ENCODE measurements around the gene HYPK. TPM values are rescaled to one million over a fixed set of nuclear protein-coding genes. Genes with fewer than 3 reads are reported as not detected.
"Not testable (repeated sequence)": the region's sequence is repeated elsewhere in the genome, so short reads cannot be mapped to it uniquely, and the experiment has no call there.

The HYPK gene
- total RNA-seq, 1 experiment from 2014 or later = 8.6 TPM

DNA sequence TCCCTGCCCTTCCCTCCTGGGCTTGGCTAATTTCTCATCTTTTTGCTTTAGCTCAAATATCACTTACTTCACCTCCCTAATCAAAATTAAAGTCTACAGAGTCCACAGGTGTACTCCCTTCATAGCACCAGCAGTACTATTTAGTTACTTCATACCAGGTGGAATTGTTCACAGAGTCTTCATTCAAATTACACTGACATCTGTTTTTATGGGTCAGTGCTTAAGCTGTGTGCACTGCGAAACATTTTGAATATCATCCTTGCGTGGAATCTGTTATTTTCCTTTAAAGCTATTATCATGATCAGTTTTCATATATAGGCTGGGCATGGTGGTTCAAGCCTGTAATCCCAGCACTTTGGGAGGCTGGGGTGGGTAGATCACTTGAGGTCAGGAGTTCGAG lies 11.0 kb upstream of the HYPK start:
- Histone ChIP-seq H3K4me3 (ENCODE audit: insufficient read depth, low read depth, low read length) (no peak overlapping the region), H3K36me3 (replicated peaks; ENCODE audit: control insufficient read depth, insufficient read depth, low read length) (peaks cover 11% of the 10 kb centered on the region), H3K27me3 (ENCODE audit: control insufficient read depth, insufficient read depth, low read length) (no peaks in the 10 kb centered on the region)
- DNase-seq = no peak

DNA sequence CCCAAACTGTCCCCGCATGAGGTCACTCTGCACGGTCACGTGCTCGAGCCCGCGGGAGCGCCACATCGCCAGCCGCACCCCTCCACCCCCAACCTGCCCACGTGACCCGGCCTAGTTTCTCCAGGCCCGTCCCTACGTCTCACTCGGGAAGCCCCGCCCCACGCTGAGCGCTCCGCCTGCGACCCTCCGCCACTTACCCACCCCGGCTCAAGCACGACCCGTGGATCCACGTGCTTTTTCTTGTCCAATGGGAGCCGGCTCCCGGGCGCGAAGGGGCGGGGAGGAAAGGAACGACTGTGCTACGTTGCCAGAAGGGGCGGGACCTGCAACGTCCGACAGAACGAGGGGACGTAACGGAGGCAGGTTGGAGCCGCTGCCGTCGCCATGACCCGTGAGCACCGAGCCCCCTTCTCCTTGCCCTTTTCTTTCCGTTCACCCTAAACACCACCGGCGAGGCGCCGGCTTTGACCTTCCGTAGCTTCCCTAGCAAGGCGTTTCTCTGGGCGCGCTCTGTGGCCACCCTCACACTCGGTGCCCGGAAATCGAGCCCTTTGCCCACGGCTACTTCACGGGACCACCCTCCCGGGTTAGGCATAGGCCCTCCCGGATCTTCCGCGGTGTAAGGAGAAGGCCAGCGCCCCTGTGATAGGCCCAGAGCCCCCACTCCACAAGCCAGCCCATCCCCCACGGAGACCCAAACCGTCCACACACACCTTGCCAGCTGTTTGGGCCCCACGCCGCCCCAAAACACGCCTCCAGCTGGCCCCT lies 8.2 kb upstream of the HYPK start, which contains the start of gene SERF2:
Gene SERF2, plus strand, starts transcription at position 328 of the 768 bp plus-strand sequence. Its CDS starts 57 bp downstream, at position 385.
- peak within 1 kb of the TSS; percentile 99 for H3K4me3 ChIP-seq (ENCODE audit: insufficient read depth, low read depth, low read length)
- DNase-seq = peak; percentile 100
- no peaks in the 10 kb centered on the region for H3K27me3 ChIP-seq (ENCODE audit: control insufficient read depth, insufficient read depth, low read length)
- H3K36me3 ChIP-seq (replicated peaks; ENCODE audit: control insufficient read depth, insufficient read depth, low read length) = peaks cover 22% of the 10 kb centered on the region

DNA sequence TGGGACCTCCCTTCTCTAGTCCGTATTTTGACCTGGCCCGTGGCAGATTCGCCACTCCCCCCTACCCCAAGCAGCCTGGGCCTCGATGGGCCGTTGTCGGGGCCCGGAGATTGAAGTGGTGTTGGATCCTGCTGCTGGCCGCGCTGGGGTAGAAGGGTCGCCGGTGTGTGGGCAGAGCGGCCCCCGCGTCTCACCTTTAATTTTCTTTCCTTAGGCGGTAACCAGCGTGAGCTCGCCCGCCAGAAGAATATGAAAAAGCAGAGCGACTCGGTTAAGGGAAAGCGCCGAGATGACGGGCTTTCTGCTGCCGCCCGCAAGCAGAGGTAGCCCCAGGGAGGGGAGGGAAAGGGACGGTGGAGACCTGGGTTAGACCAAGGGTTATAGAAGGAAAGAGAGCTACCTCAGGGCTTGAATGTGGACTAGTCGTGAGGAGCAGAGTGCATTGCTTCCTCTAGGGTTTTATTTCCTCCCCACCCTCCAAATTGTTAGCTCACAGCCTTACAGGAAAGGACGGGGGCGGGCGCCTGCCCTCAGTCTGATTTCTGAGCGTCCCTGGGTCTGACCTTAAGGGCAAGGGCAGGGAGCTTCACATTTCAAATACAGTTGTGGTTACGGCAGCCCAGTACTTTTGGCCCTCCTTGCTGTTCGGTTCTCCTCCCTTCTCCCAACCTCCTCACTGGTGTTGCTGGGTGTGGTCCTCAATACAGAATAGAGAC lies 7.5 kb upstream of the HYPK start:
- DNase-seq = peak; percentile 61
- H3K4me3 ChIP-seq (ENCODE audit: insufficient read depth, low read depth, low read length) = peak overlapping the region; percentile 99
- H3K27me3 ChIP-seq (ENCODE audit: control insufficient read depth, insufficient read depth, low read length) = no peaks in the 10 kb centered on the region
- H3K36me3 ChIP-seq (replicated peaks; ENCODE audit: control insufficient read depth, insufficient read depth, low read length) = peaks cover 22% of the 10 kb centered on the region

DNA sequence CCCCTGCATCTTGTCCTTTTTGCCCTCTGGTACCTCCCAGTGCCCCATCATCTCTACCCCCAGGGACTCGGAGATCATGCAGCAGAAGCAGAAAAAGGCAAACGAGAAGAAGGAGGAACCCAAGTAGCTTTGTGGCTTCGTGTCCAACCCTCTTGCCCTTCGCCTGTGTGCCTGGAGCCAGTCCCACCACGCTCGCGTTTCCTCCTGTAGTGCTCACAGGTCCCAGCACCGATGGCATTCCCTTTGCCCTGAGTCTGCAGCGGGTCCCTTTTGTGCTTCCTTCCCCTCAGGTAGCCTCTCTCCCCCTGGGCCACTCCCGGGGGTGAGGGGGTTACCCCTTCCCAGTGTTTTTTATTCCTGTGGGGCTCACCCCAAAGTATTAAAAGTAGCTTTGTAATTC lies 6.8 kb upstream of the HYPK start:
- Histone ChIP-seq H3K27me3 (ENCODE audit: control insufficient read depth, insufficient read depth, low read length) (no peaks in the 10 kb centered on the region), H3K4me3 (ENCODE audit: insufficient read depth, low read depth, low read length) (no peak overlapping the region), H3K36me3 (replicated peaks; ENCODE audit: control insufficient read depth, insufficient read depth, low read length) (peaks cover 22% of the 10 kb centered on the region)
- DNase-seq = no peak

DNA sequence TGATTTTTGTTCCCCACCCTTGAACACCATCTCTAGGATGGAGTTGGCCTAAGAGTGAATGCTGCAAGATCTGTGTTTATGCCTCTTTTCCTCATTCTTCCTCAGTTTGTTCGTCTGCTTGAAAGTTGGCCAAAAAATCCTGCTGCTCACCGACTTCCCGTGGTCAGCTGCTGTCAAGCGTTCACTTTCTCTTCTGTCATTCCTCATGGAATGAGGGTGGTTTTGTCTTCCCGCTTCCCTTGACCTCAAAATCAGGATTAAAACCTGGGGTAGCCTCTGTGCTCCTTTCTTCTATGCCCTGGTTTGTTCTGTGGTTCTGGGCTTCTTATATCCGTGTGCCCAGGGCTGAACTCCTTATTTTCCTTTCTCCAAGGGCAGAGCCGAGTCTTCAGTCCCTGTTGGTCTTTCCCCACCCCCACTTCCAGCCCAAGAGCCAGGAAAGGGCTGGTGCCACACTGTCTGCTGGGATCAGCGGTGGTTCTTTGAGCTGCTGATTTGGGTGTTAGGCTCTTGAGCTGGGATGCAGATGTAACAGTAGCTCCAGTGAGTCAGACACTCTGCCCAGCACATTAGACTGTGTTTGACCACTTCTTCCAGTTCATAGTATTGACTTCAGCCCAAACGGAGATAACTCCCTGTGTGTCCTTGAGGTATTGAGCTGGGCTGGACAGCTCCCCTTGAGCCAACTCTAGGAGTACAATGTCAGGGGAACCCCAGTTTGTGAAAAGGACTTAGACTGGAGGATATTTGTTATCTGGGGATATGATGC lies 5.9 kb upstream of the HYPK start:
- no peaks in the 10 kb centered on the region for H3K27me3 ChIP-seq (ENCODE audit: control insufficient read depth, insufficient read depth, low read length)
- H3K4me3 ChIP-seq (ENCODE audit: insufficient read depth, low read depth, low read length) = no peak overlapping the region
- H3K36me3 ChIP-seq (replicated peaks; ENCODE audit: control insufficient read depth, insufficient read depth, low read length) = peaks cover 22% of the 10 kb centered on the region
- DNase-seq = no peak

DNA sequence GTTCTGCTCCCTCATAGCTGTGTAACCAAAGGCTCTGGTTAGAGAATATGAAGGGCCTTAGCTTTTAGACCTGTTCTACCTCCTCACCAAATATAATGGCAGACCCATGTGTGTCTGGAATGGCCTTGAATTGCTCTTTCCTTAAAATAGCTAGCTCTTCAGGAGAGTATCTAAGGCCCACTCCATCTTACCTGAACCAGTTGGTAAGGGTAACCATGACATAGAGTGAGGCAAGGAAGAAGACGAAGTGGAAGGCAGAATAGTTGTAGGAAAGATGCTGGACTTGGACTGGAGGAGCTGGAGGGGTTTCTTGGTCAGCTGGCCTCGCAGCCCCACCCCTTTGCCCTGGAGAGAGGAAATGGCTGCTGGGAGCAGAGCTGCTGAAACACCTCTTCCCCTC lies 5.2 kb upstream of the HYPK start:
- peaks cover 22% of the 10 kb centered on the region for H3K36me3 ChIP-seq (replicated peaks; ENCODE audit: control insufficient read depth, insufficient read depth, low read length)

DNA sequence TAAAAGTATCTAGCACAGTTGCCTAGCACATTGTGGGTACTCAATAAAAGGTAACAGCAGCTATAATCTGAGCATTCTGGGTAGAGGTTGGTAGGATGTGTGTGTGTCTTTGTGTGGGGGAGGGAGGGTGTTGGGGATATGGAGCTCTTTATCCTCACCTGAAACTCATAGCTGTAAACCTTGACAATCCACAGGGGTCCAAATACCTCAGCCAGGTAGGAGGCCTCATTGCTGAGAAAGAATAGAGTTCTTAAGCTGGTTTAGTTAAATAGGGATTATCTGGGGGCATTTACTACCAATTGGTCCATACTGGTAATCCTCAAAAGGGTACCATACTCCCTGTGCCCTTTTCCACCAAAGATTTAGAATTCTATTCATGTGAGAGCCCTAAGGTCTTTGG lies 4.4 kb upstream of the HYPK start:
- H3K27me3 ChIP-seq (ENCODE audit: control insufficient read depth, insufficient read depth, low read length) = no peaks in the 10 kb centered on the region
- peak; percentile 72 for DNase-seq
- H3K36me3 ChIP-seq (replicated peaks; ENCODE audit: control insufficient read depth, insufficient read depth, low read length) = peaks cover 22% of the 10 kb centered on the region
- H3K4me3 ChIP-seq (ENCODE audit: insufficient read depth, low read depth, low read length) = no peak overlapping the region

More for the DNA sequence above, 5.2 kb upstream of the HYPK start:
- DNase-seq = peak; percentile 30
- Histone ChIP-seq H3K4me3 (ENCODE audit: insufficient read depth, low read depth, low read length) (no peak overlapping the region), H3K27me3 (ENCODE audit: control insufficient read depth, insufficient read depth, low read length) (no peaks in the 10 kb centered on the region)

DNA sequence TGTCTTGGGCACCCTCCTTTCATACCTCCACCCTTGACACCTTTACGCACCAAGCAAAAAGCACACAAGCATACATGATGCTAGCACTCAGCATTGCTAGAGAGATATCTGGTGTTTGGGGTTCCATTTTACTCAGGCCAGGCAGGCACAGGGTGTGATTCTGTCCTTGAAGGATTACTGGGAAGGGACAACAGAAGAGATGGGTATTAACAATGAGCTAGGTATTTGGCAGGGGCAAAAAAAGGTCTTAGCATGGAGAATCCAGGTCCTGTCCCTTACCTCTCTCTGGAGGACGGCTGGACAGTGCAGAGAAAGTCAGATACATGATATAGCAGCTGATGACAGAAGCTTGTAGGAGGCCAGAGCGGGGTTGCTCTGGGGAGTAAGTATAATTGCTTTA lies 3.8 kb upstream of the HYPK start:
- H3K27me3 ChIP-seq (ENCODE audit: control insufficient read depth, insufficient read depth, low read length) = no peaks in the 10 kb centered on the region
- peaks cover 22% of the 10 kb centered on the region for H3K36me3 ChIP-seq (replicated peaks; ENCODE audit: control insufficient read depth, insufficient read depth, low read length)
- H3K4me3 ChIP-seq (ENCODE audit: insufficient read depth, low read depth, low read length) = no peak overlapping the region
- no peak for DNase-seq

DNA sequence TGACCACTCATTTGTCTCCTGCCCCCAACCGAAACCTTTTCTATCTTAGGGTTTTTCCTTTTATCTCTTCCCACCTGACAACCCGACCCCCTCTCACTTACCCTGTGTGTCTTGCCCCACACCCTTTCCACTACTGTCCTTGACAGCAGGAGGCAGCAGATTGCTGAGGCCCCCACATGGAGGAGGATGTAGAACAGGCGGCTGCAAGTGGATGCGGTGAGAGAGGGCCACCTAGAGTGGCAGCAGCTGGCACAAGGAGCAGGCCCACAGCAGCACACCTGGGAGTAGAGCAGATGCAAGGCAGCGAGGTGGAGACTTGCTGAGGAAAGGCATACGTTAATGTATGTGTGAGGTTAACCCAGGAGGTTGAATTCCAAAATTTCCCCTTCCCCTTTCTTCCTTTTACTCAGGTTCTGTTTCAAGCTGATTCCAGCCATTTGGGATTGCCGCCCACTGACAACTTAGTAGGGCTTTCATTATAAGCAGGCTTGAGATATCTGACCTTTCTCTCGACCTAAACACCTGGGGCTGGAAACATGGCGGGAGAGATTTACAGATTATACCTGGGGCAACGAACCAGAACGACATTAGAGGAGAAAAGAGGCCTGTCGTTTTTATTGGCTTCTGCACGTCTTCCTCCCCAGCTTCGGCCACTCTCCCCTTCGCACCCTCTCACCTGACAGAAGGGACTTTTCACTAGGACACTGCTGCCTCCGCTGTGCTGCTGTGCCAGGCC lies 1.0 kb upstream of the HYPK start:
- Histone ChIP-seq H3K27me3 (ENCODE audit: control insufficient read depth, insufficient read depth, low read length) (no peaks in the 10 kb centered on the region), H3K4me3 (ENCODE audit: insufficient read depth, low read depth, low read length) (no peak overlapping the region), H3K36me3 (replicated peaks; ENCODE audit: control insufficient read depth, insufficient read depth, low read length) (peaks cover 14% of the 10 kb centered on the region)
- peak; percentile 38 for DNase-seq

DNA sequence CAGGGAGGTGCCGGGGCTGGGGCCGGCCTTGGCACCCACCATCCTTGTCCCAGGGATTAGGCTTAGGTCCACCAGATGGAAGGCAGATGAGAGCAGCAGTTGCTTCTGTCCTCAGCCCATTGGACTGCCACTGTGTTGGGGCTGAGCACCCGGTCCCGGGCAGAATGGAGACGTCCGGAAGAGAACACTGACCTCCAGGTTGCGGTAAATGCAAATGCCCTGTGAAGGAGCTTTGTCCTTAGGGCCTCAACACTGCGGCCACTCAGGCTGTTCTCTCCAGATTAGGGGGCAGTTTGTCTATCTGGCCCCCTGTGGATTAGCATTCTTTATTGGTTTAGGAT lies 484 bp upstream of the HYPK start, which contains the start of gene SERINC4:
Gene SERINC4, minus strand, starts transcription at position 276 of the 341 bp plus-strand sequence. Its CDS starts 234 bp downstream, at position 42.
- peak; percentile 52 for DNase-seq
- Histone ChIP-seq H3K36me3 (replicated peaks; ENCODE audit: control insufficient read depth, insufficient read depth, low read length) (peaks cover 14% of the 10 kb centered on the region), H3K4me3 (ENCODE audit: insufficient read depth, low read depth, low read length) (peak within 1 kb of the TSS; percentile 72), H3K27me3 (ENCODE audit: control insufficient read depth, insufficient read depth, low read length) (no peaks in the 10 kb centered on the region)

DNA sequence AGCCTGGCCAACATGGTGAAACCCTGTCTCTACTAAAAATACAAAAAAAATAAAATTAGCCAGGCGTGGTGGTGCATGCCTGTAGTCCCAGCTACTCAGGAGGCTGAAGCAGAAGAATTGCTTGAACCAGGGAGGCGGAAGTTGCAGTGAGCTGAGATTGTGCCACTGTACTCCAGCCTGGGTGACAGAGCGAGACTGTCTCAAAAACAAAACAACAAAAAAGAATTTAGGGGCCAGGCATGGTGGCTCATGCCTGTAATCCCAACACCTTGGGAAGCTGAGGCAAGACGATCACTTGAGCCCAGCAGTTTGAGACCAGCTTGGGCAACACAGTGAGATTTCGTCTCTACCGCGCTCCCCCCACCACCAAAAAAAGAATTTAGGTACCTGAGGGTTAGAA lies 2.3 kb downstream of the HYPK start:
- peaks cover 16% of the 10 kb centered on the region for H3K36me3 ChIP-seq (replicated peaks; ENCODE audit: control insufficient read depth, insufficient read depth, low read length)
- not testable (repeated sequence) for H3K27me3 ChIP-seq (ENCODE audit: control insufficient read depth, insufficient read depth, low read length); DNase-seq

DNA sequence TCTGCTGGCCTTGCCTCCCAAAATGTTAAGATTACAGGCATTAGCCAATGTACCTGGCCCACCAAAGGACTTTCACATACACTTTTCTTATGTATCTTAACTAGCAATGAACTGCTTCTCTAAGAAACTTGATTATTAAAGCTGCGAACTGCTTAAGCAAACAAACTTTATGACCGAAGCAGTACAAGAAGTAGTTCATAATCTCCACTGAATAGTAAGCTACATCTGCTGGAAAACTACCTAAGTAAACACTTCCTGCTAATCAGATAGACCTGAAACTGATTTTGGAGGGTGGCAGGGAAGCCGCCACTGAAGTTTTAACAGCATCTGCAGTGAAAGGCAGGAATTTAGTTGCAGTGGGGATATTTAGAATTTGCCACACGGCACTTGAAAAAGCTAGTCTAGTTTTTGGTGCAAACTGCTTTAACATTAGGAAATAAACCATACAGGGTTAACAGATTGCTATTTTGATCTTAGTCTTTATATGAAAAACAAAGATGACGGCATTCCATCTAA lies 8.1 kb downstream of the HYPK start:
- DNase-seq = no peak
- H3K27me3 ChIP-seq (ENCODE audit: control insufficient read depth, insufficient read depth, low read length) = no peaks in the 10 kb centered on the region
- H3K4me3 ChIP-seq (ENCODE audit: insufficient read depth, low read depth, low read length) = no peak overlapping the region
- peaks cover 43% of the 10 kb centered on the region for H3K36me3 ChIP-seq (replicated peaks; ENCODE audit: control insufficient read depth, insufficient read depth, low read length)

More for the DNA sequence above, 2.3 kb downstream of the HYPK start:
- H3K4me3 ChIP-seq (ENCODE audit: insufficient read depth, low read depth, low read length) = not testable (repeated sequence)

DNA sequence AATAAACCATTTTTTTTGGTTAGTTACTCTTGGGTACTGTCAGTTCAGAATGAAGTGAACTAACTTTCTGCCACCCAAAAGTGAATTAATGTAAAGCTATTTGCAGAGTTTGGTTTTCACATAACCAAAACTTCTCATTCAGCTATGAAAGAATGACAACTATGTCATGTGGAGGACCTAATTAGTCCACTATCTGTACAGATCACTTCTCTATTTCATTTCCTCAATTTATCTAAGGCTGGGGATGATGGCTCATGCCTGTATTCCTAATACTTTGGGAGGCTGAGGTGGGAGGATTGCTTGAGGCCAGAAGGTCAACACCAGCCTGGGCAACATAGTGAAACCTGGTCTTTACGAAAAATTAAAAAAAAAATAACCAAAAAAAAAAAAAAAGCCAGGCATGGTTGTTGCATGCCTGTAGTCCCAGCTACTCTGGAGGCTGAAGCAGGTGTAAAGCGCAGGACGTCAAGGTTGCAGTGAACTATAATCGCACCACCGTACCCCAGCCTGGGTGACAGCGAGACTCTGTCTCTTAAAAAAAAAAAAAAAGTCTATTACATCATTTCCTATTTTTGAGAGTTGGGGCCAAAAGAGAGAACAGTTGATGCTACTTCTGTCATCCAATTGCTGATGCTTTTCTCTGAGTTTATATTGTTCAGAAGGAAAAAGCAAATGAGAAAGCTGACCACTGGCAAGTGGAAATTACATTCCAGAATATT lies 8.7 kb downstream of the HYPK start:
- peaks cover 45% of the 10 kb centered on the region for H3K36me3 ChIP-seq (replicated peaks; ENCODE audit: control insufficient read depth, insufficient read depth, low read length)
- no peak overlapping the region for H3K4me3 ChIP-seq (ENCODE audit: insufficient read depth, low read depth, low read length)
- DNase-seq = no peak
- no peaks in the 10 kb centered on the region for H3K27me3 ChIP-seq (ENCODE audit: control insufficient read depth, insufficient read depth, low read length)

All from H7 (cell line).